ENCODE measurements around the gene CPOX.

The CPOX gene

DNA sequence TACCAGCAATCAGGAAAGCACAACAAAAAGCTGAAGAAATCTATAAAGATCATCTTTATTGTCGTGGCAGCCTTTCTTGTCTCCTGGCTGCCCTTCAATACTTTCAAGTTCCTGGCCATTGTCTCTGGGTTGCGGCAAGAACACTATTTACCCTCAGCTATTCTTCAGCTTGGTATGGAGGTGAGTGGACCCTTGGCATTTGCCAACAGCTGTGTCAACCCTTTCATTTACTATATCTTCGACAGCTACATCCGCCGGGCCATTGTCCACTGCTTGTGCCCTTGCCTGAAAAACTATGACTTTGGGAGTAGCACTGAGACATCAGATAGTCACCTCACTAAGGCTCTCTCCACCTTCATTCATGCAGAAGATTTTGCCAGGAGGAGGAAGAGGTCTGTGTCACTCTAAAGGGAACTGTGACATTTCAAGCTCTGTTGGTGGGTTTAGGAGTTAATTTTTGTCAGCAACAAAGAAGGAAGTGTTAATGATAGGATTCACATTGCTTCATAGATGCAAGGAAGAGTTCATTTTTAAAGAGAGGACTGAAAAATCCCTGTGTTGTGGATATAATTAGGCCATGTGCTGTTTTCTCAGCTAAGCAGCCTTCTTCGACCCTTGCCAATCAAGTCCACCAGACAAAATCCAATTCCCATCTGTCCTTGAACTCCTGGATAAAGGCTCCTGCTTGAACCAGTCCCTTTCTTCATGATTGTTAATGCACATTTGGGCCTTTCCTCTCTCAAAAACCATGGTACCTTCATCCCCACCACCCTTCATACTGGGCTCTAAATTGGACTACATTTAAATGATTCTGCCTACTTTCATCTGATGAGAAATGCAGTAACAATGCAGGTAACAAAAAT, 60.5 kb downstream of the CPOX start:
- DNase-seq, result no peak

GRCh38 chr3:98532275-98532637, 61.2 kb downstream of the CPOX start:
- DNase-seq, result no peak

GRCh38 chr3:98531622-98532274, 61.7 kb downstream of the CPOX start, which contains the start of gene GPR15:
GPR15 (plus strand) TSS chr3:98531978; CDS start chr3:98532034, 56 bp downstream.
- no peak for DNase-seq

- DNase-seq, result no peak
Measured at GRCh38 chr3:98530676-98531075, 62.7 kb downstream of the CPOX start.

GRCh38 chr3:98529856-98530459, 63.5 kb downstream of the CPOX start:
- no peak for DNase-seq
